B cell (primary cell): ENCODE results near the gene RAB4A.

ENCODE experiments used
- CTCF ChIP-seq: fragments of 200-600 bp; IDR thresholded peaks from one replicate; pipeline ENCODE4 v1.8.0; 2022; ENCODE audit warnings: antibody characterized with exemption, mild to moderate bottlenecking
- EZH2 ChIP-seq: IDR thresholded peaks from 2 replicates; pipeline ENCODE4 v1.6.1; 2012; ENCODE audit warnings: borderline replicate concordance, low read depth, mild to moderate bottlenecking, moderate library complexity, low read length; ENCODE audit not compliant: insufficient read depth, poor library complexity, severe bottlenecking

- TF ChIP-seq EZH2 = no peak
- no peak for TF ChIP-seq CTCF
Measured at GRCh38 chr1:229258757-229259060, 12.2 kb upstream of the RAB4A start.
